Muscle layer of colon (tissue), 2 donors: ENCODE results near the gene PICK1.

Experiments used
- H3K27ac ChIP-seq: one replicate; pipeline ENCODE4 v1.7.0; 2013; ENCODE audit warnings: low read depth, mild to moderate bottlenecking, low read length, moderate library complexity
- H3K27me3 ChIP-seq, 2 donors: one replicate each; pipeline ENCODE4 v1.7.0; 2013; ENCODE audit warnings: low read length in 2 of 2, mild to moderate bottlenecking in 2 of 2; ENCODE audit not compliant: insufficient read depth in 2 of 2, control insufficient read depth in 1 of 2
- H3K36me3 ChIP-seq: one replicate; pipeline ENCODE4 v1.7.0; 2013; ENCODE audit warnings: mild to moderate bottlenecking, low read length; ENCODE audit not compliant: insufficient read depth
- H3K4me1 ChIP-seq: one replicate; pipeline ENCODE4 v1.7.0; 2013; ENCODE audit warnings: mild to moderate bottlenecking, low read length; ENCODE audit not compliant: insufficient read depth
- H3K4me3 ChIP-seq, 2 donors: one replicate each; pipeline ENCODE4 v1.7.0; 2013; ENCODE audit warnings: low read length in 2 of 2, low read depth in 1 of 2, mild to moderate bottlenecking in 1 of 2, moderate library complexity in 1 of 2
- H3K9ac ChIP-seq: one replicate; pipeline ENCODE4 v1.7.0; 2013; ENCODE audit warnings: low read length
- H3K9me3 ChIP-seq: one replicate; pipeline ENCODE4 v1.7.0; 2013; ENCODE audit warnings: mild to moderate bottlenecking, low read length
- donor health status: abdominal sarcoma.
- donor health status: Adenocarcinoma of cecum.

PICK1 gene

DNA sequence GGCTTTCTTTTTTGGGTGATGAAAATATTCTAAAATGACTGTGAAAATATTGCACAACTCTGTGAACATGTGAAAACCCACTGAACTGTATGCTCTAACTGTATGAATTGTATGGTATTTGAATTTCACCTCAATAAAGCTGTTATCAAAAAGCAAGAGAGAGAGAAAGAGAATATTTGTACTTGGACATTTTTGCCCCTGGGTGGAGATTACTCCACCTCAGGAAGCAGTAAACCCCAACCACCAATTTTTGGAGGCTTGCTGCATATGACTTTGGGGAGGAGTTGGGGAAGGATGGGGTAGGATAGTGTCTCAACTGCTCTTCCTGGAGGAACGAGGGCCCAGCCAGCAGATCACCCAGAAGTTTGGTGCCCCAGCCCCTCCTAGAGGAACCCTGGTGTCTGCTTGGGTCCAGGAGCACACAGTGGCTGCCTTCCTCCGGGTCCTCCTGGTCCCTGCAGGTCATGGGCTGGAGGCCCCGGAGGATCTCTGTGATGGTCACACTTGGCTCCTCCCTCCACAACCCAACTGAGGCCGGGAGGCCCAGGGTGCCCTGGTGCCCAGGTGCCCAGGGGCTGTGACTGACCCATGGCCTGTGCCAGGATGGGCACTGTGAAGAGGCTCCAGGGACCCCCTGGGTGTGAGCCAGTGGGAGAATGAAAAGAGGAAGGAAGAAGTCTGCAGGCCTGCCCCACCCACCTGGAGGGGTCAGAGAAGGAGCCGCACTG lies 15.3 kb upstream of the PICK1 start:
- H3K27ac ChIP-seq = no peak overlapping the region
- H3K9me3 ChIP-seq = no peaks in the 10 kb centered on the region
- H3K4me1 ChIP-seq = no peaks in the 10 kb centered on the region
- no peaks in the 10 kb centered on the region for H3K27me3 ChIP-seq
- H3K9ac ChIP-seq = no peak overlapping the region
- H3K4me3 ChIP-seq = no peak overlapping the region
- H3K36me3 ChIP-seq = no peaks in the 10 kb centered on the region

DNA sequence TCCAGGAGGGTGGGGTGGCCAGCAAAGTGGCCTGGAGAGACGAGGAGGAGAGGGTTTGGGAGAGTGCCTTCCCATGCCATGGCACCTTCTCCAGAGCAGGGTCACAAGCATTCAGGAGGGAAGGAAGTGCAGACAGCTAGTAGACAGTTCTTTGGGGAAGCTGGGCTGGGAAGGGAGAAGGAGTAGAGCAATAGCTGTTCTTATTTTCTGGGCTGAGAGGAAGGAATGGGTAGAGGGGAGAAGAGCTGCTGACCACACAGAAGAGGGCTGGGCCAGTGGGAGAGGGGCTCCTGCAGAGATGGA lies 14.8 kb upstream of the PICK1 start:
- Histone ChIP-seq H3K4me3 (no peak overlapping the region), H3K27ac (no peak overlapping the region), H3K9me3 (no peaks in the 10 kb centered on the region), H3K36me3 (no peaks in the 10 kb centered on the region), H3K9ac (no peak overlapping the region), H3K27me3 (no peaks in the 10 kb centered on the region), H3K4me1 (no peaks in the 10 kb centered on the region)

DNA sequence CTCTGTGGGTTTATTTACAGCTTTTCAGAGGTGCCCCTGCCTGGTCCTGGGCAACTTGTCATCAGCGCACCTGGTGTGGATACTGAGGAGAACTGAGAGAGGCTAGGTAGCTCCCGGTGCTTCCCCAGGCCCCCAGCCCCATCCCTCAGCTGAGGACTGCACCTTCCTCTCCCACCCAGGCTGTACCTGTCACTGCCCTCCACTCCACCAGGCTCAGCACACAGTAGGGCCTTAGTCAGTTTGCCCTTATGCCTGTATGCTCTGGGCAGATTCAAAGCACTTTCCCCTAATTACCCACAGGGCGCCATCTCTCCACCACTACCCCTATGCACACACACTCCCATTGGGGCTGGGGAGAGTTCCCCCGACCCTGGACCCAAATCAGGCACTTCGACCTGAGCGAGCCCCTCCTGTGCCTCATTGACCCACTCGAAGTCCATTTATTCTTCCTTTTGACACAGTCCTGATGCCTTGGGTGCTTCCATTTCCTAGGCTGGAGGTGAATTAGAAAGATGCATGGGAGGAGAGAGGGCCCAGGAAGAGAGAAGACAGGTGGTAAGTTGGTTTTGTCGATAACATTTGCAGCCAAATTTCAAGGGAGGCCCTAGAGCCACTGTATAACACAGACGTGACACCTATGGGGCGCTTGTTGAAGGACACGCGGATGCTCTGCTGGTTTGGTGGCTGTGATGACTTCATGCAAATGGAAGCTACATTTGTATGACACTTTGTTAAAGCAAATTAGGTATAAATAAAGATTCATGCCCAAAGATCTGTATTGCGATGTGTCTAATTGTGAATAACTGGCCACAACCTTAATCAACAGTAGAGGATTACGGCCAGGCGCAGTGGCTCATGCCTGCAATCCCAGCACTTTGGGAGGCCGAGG lies 13.8 kb upstream of the PICK1 start:
- Histone ChIP-seq H3K9ac (no peak overlapping the region), H3K36me3 (no peaks in the 10 kb centered on the region), H3K9me3 (no peaks in the 10 kb centered on the region), H3K27ac (no peak overlapping the region), H3K27me3 (no peaks in the 10 kb centered on the region), H3K4me3 (no peak overlapping the region), H3K4me1 (no peaks in the 10 kb centered on the region)

DNA sequence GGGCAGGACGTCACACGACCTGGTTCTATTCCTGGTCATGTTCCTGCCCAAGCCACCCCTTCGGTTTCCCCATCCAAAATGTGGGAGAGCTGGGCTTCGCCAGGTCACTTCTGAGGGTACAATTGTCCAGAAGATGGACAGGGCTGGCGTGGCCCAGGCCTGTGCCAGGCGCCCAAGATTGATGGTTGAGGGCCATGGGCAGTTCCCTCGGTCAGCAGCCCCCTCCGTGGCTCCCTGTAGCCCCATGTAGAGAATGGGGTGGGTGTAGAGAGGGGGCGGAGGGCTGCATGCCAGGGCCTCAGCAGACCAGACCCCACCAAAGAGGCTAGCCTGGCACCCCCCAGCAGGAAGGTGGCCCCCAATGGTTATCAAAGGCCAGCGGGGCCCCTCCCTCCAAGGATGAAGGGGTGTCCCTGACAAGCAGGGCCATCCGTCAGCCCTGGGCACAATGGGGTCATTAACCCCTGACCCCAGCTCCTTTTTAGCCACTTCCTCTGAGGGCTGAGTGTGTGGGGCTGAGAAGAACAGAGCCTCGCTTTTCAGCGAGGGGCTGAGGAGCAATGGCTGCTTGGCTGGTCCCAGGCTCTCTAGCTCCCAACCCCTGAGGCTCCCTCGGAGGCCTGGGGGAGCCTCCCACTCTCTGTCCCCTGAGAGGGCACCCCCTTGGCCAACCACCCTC lies 11.0 kb upstream of the PICK1 start:
- Histone ChIP-seq H3K9ac (no peak overlapping the region), H3K9me3 (no peaks in the 10 kb centered on the region), H3K4me3 (no peak overlapping the region), H3K27ac (no peak overlapping the region), H3K36me3 (no peaks in the 10 kb centered on the region), H3K4me1 (no peaks in the 10 kb centered on the region), H3K27me3 (no peaks in the 10 kb centered on the region)

DNA sequence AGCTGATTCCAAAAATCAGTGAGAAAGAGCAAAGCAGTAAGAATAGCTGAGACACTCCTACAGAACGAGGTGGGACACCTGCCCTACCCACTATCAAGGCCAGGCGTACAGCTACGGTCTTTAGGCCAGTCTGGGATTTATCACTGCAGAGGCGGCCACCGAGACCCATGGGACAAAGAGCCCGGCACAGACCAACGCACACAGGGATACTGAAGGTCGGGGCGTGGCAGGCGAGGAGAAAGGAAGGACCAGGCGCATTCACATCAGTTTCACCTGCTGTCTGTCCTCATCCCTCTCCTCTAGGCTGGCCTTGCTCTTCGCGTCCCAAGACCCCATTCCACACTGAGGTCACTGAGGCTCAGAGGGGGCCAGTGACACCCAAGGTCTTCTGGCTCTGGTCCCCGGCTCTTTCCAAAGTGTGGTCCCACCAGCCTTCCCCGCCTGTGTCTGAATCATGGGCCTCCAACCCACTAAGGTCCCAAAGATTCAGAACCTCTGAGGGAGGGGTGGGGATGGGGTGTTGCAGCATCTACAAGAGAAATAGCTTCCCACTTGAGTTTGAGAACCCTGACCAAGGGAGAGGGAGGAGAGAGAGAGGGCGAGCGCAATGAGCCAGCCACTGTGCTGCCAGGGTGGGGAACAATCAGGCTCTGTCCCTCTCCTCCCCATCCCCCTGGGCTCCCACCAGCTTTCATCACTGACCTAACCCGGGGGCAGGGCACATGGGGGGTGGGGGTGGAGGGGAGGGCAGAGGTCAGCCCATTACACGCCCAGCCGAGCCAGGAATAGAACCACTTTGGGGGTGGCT lies 7.2 kb upstream of the PICK1 start:
- Histone ChIP-seq H3K9me3 (no peaks in the 10 kb centered on the region), H3K36me3 (no peaks in the 10 kb centered on the region), H3K27ac (no peak overlapping the region), H3K9ac (no peak overlapping the region), H3K4me1 (no peaks in the 10 kb centered on the region), H3K27me3 (no peaks in the 10 kb centered on the region), H3K4me3 (no peak overlapping the region)

DNA sequence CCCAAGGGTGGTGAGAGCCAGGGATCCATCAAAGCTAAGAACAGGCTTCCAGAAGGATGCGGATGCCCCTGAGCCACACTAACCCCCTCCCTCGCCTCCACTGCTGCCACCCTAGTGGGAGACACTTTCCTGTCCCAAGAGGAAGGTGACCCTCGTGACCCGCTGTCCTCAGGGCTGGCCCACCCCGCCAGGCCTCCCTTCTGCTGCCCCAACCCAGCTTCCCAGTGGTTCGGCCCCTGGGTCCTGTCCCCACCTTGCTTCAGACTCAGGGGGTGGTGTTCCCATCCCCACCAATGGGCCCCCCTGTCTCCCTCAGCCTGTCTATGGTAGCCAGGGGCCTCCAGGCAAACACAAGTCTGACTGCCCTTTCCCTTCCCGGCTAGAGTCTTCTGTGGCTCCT lies 6.5 kb upstream of the PICK1 start:
- H3K4me3 ChIP-seq = no peak overlapping the region
- no peak overlapping the region for H3K9ac ChIP-seq
- no peak overlapping the region for H3K27ac ChIP-seq
- H3K9me3 ChIP-seq = no peaks in the 10 kb centered on the region
- no peaks in the 10 kb centered on the region for H3K36me3 ChIP-seq
- H3K27me3 ChIP-seq = no peaks in the 10 kb centered on the region
- H3K4me1 ChIP-seq = no peaks in the 10 kb centered on the region

DNA sequence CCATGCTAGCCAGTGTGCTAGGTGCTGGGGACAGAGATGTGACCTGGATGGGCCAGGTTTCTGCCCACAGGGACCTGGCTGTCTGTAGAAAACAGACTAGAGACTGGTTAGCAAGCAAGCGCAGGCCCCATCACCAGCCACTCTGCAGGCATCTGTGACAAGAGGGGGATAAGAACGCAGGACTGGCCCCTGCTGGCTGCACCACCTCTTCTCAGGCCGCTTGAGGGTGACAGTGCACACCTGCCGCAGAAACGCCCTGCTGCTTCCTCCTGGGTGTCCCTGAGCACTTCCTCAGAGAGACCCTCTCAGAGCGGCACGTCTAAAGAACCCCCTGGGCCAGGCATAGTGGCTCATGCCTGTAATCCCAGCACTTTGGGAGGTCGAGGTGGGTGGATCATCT lies 5.9 kb upstream of the PICK1 start:
- Histone ChIP-seq H3K27ac (no peak overlapping the region), H3K9ac (no peak overlapping the region), H3K27me3 (no peaks in the 10 kb centered on the region), H3K9me3 (no peaks in the 10 kb centered on the region), H3K4me3 (no peak overlapping the region), H3K4me1 (no peaks in the 10 kb centered on the region), H3K36me3 (no peaks in the 10 kb centered on the region)

DNA sequence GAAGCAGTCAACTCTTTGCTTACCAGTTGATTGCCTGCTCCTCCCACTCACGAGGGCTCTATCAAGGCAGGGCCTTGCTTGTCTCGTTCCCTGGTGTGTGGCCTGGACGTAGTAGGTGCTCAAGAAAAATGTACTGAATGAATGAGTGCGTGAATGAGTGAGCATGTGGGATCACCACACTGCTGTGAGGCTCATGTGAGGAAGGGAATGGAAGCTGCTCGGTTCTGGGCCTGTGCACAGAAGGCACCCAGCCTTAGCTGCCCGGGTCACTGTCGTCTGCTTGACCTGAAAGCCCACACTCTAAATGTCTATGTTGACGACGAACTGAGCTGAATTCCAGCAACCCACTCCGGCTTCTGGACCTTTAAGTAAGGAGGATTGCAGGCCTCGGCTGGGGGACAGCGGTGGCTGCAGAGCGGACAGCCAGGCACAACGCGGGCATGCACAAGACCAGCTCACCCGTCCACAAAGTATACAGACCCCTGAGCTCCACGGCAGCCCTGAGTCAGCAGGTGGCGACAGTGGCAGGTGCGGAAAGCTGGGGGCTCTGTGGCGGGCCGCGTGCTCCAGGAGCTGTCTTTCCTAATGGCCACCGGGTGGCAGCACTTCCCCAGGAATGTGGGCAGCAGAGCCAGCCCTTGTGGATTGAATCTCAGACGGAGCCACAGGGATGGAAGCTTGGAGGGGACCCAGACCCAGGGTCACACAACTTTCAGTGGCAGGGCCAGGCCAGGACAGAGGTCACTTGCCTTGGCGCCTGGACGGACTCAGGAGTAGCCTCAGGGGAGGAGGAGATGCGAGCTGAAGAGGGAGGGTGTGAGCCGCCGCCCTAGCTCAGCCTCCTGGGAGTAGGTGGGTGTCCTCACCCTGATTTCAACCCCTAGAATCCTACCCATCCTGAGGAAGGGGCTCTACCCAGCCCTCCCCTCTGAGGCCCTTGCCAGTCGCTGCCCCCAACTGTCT lies 5.0 kb upstream of the PICK1 start:
- no peaks in the 10 kb centered on the region for H3K36me3 ChIP-seq
- H3K4me3 ChIP-seq = no peak overlapping the region
- no peak overlapping the region for H3K27ac ChIP-seq
- peaks cover 6% of the 10 kb centered on the region for H3K4me1 ChIP-seq
- no peaks in the 10 kb centered on the region for H3K9me3 ChIP-seq
- H3K27me3 ChIP-seq = no peaks in the 10 kb centered on the region
- H3K9ac ChIP-seq = no peak overlapping the region

DNA sequence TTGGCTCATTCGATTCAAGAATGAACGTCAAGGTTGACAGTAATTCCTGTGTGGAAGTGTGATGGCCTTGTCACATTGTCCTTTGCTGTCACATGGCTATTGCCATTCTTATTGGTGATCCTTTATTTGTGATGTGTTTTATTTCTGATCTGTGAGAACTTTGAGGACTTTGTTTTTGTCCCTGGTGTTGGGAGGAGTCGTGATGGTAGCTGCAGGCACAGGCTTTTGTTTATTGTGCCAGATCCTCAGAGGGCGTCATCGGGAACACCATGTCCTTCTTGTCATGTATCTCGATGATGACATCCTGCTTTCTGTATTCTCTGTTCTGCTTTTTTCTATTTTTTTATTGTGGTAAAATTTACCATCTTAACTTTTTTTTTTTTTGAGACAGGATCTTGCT lies 5.6 kb downstream of the PICK1 start:
- Histone ChIP-seq H3K36me3 (no peaks in the 10 kb centered on the region), H3K4me1 (peaks cover 1% of the 10 kb centered on the region), H3K9me3 (no peaks in the 10 kb centered on the region), H3K9ac (no peak overlapping the region), H3K27ac (no peak overlapping the region), H3K4me3 (no peak overlapping the region), H3K27me3 (no peaks in the 10 kb centered on the region)

DNA sequence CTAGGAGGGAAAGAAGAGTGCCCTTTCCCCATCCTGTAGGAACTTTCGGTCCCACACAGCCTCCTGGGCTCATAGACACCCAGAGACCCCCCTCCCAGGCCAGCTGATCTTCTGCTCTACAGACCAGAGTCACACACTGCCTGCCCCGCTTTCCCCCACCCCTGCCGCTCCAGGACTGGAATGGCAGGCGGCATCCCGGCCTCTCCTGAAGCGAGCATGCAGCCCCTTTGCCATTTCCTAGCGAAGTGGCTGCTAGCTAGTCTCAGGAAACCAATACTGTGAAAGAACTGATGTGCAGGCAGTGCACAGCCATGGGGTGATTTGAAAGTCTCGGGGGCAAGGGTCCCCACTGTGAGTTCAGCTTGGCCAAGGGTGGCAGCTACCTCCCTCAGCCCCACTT lies 8.3 kb downstream of the PICK1 start:
- no peak overlapping the region for H3K27ac ChIP-seq
- H3K4me3 ChIP-seq = no peak overlapping the region
- no peaks in the 10 kb centered on the region for H3K27me3 ChIP-seq
- H3K36me3 ChIP-seq = no peaks in the 10 kb centered on the region
- H3K9me3 ChIP-seq = no peaks in the 10 kb centered on the region
- no peak overlapping the region for H3K9ac ChIP-seq
- peaks cover 22% of the 10 kb centered on the region for H3K4me1 ChIP-seq
